ENCODE measurements around the gene FOXP2. TPM values are rescaled to one million over a fixed set of nuclear protein-coding genes. Genes with fewer than 3 reads are reported as not detected.
"Not testable (repeated sequence)": the region's sequence is repeated elsewhere in the genome, so short reads cannot be mapped to it uniquely, and the experiment has no call there.

Gene FOXP2
- total RNA-seq, 1 donor from 2014 or later = 10.1 TPM

DNA sequence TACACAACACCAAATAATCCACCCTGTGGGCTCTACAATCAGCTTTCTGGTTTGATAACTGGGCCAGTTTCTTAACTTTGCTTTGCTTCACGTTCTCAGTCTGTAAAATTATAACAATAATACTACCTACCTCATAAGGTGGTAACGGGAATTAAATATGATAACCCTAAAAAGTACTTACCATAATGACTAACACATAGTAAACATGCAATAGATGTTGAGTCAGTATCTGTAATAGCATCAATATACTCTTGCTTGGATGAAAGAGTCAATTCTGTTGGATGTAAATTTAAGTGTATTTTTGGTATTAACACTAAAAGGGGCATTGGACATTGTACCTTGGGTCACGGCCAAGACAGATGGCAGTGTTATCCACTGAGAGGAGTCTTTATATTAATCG, 160.5 kb downstream of the FOXP2 start:
- Histone ChIP-seq H3K4me3 (no peak overlapping the region), H3K27ac (no peak overlapping the region), H3K27me3 (ENCODE audit: low read depth) (no peaks in the 10 kb centered on the region), H3K36me3 (no peaks in the 10 kb centered on the region), H3K9me3 (no peaks in the 10 kb centered on the region), H3K4me1 (no peaks in the 10 kb centered on the region)
- TF ChIP-seq, protein P1, sequence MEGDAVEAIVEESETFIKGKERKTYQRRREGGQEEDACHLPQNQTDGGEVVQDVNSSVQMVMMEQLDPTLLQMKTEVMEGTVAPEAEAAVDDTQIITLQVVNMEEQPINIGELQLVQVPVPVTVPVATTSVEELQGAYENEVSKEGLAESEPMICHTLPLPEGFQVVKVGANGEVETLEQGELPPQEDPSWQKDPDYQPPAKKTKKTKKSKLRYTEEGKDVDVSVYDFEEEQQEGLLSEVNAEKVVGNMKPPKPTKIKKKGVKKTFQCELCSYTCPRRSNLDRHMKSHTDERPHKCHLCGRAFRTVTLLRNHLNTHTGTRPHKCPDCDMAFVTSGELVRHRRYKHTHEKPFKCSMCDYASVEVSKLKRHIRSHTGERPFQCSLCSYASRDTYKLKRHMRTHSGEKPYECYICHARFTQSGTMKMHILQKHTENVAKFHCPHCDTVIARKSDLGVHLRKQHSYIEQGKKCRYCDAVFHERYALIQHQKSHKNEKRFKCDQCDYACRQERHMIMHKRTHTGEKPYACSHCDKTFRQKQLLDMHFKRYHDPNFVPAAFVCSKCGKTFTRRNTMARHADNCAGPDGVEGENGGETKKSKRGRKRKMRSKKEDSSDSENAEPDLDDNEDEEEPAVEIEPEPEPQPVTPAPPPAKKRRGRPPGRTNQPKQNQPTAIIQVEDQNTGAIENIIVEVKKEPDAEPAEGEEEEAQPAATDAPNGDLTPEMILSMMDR (IDR thresholded peaks at IDR 0.05) = no peak
- ATAC-seq (no peak), DNase-seq (no peak)
- intact Hi-C loops (cut with DNase I) = no loop called here

DNA sequence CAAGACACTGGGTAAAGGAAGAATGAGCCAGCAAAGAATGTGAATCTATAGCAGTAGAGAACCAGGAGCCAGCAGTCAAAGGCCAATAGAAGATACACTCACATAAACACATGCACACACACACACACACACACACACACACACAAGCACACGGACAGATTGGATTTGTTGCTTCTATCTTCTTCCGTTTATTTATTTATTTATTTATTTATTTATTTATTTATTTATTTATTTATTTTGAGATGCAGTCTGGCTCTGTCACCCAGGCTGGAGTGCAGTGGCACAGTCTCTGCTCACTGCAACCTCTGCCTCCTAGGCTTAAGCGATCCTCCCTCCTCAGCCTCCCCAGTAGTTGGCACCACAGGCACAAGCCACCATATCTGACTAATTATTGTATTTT, 166.3 kb downstream of the FOXP2 start:
- DNase-seq; H3K27me3 ChIP-seq (ENCODE audit: low read depth); H3K9me3 ChIP-seq; H3K4me3 ChIP-seq; H3K27ac ChIP-seq; ATAC-seq; H3K36me3 ChIP-seq; intact Hi-C loops (cut with DNase I); H3K4me1 ChIP-seq: not testable (repeated sequence)

DNA sequence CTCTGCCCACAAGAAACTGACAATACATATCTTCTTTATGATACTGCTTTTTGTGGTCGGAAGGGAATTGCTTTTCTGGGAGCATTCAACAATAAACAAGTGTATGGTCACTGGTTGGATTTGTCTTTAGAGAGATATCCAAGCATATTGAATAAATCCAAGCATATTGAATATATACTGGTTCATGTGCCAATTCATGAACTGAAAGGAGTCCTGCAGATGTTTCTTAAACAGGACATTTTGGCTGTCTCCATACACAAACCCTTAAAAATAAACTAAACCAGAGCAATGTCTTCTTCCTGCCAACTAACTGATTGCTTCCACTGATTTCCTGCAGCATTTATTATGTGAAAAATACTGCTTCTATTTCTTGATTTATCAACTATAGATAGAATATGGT, 173.9 kb downstream of the FOXP2 start:
- Histone ChIP-seq H3K4me1 (no peaks in the 10 kb centered on the region), H3K27me3 (ENCODE audit: low read depth) (no peaks in the 10 kb centered on the region), H3K36me3 (no peaks in the 10 kb centered on the region), H3K27ac (no peak overlapping the region), H3K4me3 (no peak overlapping the region), H3K9me3 (no peaks in the 10 kb centered on the region)
- intact Hi-C loops (cut with DNase I) = no loop called here
- no peak for ATAC-seq
- TF ChIP-seq, protein P1 (IDR thresholded peaks at IDR 0.05) = no peak
- no peak for DNase-seq

DNA sequence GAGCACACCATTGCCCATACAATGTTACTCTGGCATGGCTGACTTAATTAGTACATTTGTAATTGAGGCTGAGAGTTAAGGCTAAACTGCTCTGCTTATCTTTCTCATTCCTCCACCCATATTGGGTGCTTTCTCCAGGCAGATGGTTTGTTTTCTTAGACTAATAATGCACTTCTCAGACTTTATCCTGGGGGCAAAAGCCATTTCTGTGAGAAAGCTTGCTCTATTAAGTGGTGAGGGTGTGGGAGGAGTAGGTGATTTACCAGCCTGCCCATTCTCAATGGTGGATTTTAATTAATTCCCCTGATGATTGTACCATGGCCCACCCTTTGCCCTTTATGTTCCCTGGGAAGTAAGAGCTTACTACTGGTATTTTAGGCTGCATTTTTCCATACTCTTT, 174.8 kb downstream of the FOXP2 start:
- no peak for ATAC-seq
- no peaks in the 10 kb centered on the region for H3K9me3 ChIP-seq
- no peak for DNase-seq
- no peaks in the 10 kb centered on the region for H3K36me3 ChIP-seq
- H3K4me1 ChIP-seq = no peaks in the 10 kb centered on the region
- TF ChIP-seq, protein P1 (IDR thresholded peaks at IDR 0.05) = no peak
- no peak overlapping the region for H3K27ac ChIP-seq
- no peaks in the 10 kb centered on the region for H3K27me3 ChIP-seq (ENCODE audit: low read depth)
- H3K4me3 ChIP-seq = no peak overlapping the region
- intact Hi-C loops (cut with DNase I) = no loop called here

DNA sequence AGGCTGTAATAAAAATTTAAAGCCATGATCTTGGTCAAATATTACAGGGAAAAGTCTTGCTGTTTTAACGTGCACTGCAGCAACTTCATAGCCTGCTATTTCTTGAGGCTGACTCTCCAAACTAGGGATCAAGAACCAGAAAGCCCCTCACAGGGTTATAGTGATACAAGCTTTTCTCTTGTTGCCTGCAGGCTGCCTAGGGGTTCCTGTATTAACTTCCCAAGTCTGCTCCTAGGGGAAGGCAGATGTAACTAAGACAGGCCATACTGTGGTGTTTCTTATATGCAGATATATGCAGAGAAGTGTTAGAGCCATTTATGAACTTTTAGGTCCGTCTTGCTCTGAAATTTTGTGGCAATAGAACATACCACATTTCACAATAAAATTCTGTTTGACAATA, 175.7 kb downstream of the FOXP2 start:
- H3K9me3 ChIP-seq = no peaks in the 10 kb centered on the region
- no peak overlapping the region for H3K4me3 ChIP-seq
- no peak overlapping the region for H3K27ac ChIP-seq
- DNase-seq (no peak), ATAC-seq (no peak)
- no peaks in the 10 kb centered on the region for H3K27me3 ChIP-seq (ENCODE audit: low read depth)
- intact Hi-C loops (cut with DNase I) = no loop called here
- no peaks in the 10 kb centered on the region for H3K4me1 ChIP-seq
- no peaks in the 10 kb centered on the region for H3K36me3 ChIP-seq
- TF ChIP-seq, protein P1 (IDR thresholded peaks at IDR 0.05) = no peak

DNA sequence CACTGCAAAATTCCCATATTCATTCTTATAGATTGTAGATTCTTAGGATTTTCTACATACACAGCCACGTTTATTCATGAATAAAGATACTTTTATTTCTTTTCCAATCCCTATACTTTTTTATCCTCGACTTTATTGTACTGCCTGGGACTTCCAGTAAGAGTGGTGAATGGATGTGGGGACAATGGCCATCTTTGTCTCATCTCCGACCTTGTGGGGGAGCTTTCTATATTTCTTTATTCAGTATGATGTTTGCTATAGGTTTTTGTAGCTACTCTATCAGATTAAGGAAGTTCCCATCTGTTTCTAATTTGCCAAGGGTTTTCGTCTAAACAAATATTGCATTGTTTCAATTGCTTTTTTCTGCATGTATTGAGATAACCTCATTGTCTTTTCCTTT, 184.3 kb downstream of the FOXP2 start:
- no peaks in the 10 kb centered on the region for H3K27me3 ChIP-seq (ENCODE audit: low read depth)
- no peaks in the 10 kb centered on the region for H3K36me3 ChIP-seq
- H3K9me3 ChIP-seq = no peaks in the 10 kb centered on the region
- no peaks in the 10 kb centered on the region for H3K4me1 ChIP-seq
- TF ChIP-seq, protein P1 (IDR thresholded peaks at IDR 0.05) = no peak
- no peak for ATAC-seq
- H3K27ac ChIP-seq = no peak overlapping the region
- no peak for DNase-seq
- H3K4me3 ChIP-seq = no peak overlapping the region
- intact Hi-C loops (cut with DNase I) = no loop called here

Measured in lower lobe of right lung (tissue), 2 donors.